ENCODE measurements around the gene F13A1. TPM values are rescaled to one million over a fixed set of nuclear protein-coding genes. Genes with fewer than 3 reads are reported as not detected.

Gene F13A1
- total RNA-seq, 2 donors from 2014 or later, result 19.8 to 27.5 TPM

- intact Hi-C loops (cut with DNase I), result no loop called here
- Histone ChIP-seq H3K9me3 (no peaks in the 10 kb centered on the region), H3K4me3 (no peak overlapping the region), H3K4me1 (no peaks in the 10 kb centered on the region), H3K27ac (no peak overlapping the region), H3K27me3 (no peaks in the 10 kb centered on the region), H3K36me3 (replicated peaks in 1 of 2; ENCODE audit: insufficient read depth in 1 of 2, low read depth in 2 of 2) (no peaks in the 10 kb centered on the region)
- 59 to 63% methylated on average over 3 of the region's 3 CpGs for WGBS, 2 donors
- ATAC-seq (no peak), DNase-seq (peak in 1 of 4 donors; percentile 19)
- TF ChIP-seq, protein P1, sequence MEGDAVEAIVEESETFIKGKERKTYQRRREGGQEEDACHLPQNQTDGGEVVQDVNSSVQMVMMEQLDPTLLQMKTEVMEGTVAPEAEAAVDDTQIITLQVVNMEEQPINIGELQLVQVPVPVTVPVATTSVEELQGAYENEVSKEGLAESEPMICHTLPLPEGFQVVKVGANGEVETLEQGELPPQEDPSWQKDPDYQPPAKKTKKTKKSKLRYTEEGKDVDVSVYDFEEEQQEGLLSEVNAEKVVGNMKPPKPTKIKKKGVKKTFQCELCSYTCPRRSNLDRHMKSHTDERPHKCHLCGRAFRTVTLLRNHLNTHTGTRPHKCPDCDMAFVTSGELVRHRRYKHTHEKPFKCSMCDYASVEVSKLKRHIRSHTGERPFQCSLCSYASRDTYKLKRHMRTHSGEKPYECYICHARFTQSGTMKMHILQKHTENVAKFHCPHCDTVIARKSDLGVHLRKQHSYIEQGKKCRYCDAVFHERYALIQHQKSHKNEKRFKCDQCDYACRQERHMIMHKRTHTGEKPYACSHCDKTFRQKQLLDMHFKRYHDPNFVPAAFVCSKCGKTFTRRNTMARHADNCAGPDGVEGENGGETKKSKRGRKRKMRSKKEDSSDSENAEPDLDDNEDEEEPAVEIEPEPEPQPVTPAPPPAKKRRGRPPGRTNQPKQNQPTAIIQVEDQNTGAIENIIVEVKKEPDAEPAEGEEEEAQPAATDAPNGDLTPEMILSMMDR (IDR thresholded peaks at IDR 0.05), result no peak
- TF ChIP-seq POLR2A (IDR thresholded peaks at IDR 0.05), result no peak
These were observed 8.0 kb upstream of the F13A1 start for GRCh38 chr6:6328451-6328850.

GRCh38 chr6:6323352-6323751, 2.9 kb upstream of the F13A1 start:
- TF ChIP-seq, protein P1 (IDR thresholded peaks at IDR 0.05), result no peak
- no peak for TF ChIP-seq POLR2A (IDR thresholded peaks at IDR 0.05)
- no peak for DNase-seq
- 63 to 74% methylated on average over 5 of the region's 5 CpGs for WGBS, 2 donors
- no peak for ATAC-seq
- Histone ChIP-seq H3K9me3 (no peaks in the 10 kb centered on the region), H3K4me1 (no peaks in the 10 kb centered on the region), H3K27me3 (no peaks in the 10 kb centered on the region), H3K27ac (no peak overlapping the region), H3K36me3 (replicated peaks in 1 of 2; ENCODE audit: insufficient read depth in 1 of 2, low read depth in 2 of 2) (no peaks in the 10 kb centered on the region), H3K4me3 (no peak overlapping the region)
- intact Hi-C loops (cut with DNase I), result no loop called here

- no peaks in the 10 kb centered on the region for H3K36me3 ChIP-seq (replicated peaks in 1 of 2; ENCODE audit: insufficient read depth in 1 of 2, low read depth in 2 of 2)
- no peak overlapping the region for H3K27ac ChIP-seq
- TF ChIP-seq POLR2A (IDR thresholded peaks at IDR 0.05), result no peak
- TF ChIP-seq, protein P1 (IDR thresholded peaks at IDR 0.05), result no peak
- no peak overlapping the region for H3K4me3 ChIP-seq
- DNase-seq, result no peak
- H3K4me1 ChIP-seq, result no peaks in the 10 kb centered on the region
- intact Hi-C loops (cut with DNase I), result no loop called here
- no peaks in the 10 kb centered on the region for H3K9me3 ChIP-seq
- ATAC-seq, result no peak
- 12% methylated on average over 4 of the region's 4 CpGs for WGBS, 2 donors
- H3K27me3 ChIP-seq, result no peaks in the 10 kb centered on the region
These were observed 439 bp upstream of the F13A1 start for GRCh38 chr6:6320901-6321300.

DNA sequence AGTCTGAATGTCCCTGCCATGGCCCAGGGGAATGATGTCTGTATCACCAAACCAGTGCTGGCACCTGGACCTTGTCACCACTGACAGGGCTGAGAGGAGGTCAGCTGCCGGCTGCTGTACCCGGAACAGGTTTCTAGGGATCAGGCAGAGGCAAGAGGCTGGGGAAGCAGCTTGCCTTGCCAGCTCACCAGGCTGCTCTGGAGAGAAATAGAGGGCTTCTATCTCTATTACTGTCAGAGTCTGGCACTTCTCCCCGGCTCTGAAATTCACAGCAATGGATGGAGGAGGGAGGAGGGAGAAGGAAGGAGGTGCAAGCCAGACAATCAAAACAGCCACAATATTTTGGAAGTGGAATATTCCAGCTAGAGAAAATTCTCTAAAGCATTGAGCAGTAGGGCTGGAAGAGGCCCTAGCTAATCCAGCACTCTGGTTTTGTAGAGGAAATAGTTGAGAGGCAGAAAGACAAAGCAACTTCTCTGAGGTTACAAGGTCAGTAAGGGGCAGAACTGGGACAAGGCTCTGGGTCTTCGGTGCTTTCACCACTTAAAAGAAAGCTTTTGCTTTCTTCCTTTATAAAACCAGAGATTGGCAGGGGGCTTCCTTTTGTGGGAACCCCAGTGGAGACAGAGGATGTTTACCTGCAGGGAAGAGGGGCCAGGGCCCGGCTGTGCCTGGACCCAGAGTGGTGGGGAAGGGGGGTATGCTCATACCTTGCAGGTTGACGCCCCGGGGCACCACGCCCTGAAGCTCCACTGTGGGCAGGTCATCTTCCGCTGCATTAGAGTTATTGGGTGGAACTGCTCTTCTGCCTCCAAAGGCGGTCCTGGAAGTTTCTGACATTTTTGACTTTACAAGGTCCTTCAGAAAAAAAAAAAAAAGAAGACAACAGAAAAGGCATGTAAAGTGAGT, 2.4 kb downstream of the F13A1 start:
- Histone ChIP-seq H3K36me3 (replicated peaks in 1 of 2; ENCODE audit: insufficient read depth in 1 of 2, low read depth in 2 of 2) (no peaks in the 10 kb centered on the region), H3K4me3 (no peak overlapping the region), H3K4me1 (no peaks in the 10 kb centered on the region), H3K9me3 (no peaks in the 10 kb centered on the region), H3K27ac (no peak overlapping the region), H3K27me3 (no peaks in the 10 kb centered on the region)
- ATAC-seq (no peak), DNase-seq (no peak)
- 31 to 38% methylated on average over 10 of the region's 10 CpGs for WGBS, 2 donors
- intact Hi-C loops (cut with DNase I), result no loop called here
- TF ChIP-seq, protein P1 (IDR thresholded peaks at IDR 0.05), result no peak
- TF ChIP-seq POLR2A (IDR thresholded peaks at IDR 0.05), result no peak

- ATAC-seq (no peak), DNase-seq (no peak)
- Histone ChIP-seq H3K4me1 (no peaks in the 10 kb centered on the region), H3K4me3 (no peak overlapping the region), H3K36me3 (replicated peaks in 1 of 2; ENCODE audit: insufficient read depth in 1 of 2, low read depth in 2 of 2) (no peaks in the 10 kb centered on the region), H3K27me3 (no peaks in the 10 kb centered on the region), H3K27ac (no peak overlapping the region), H3K9me3 (no peaks in the 10 kb centered on the region)
- 29 to 36% methylated on average over 2 of the region's 2 CpGs for WGBS, 2 donors
- TF ChIP-seq, protein P1 (IDR thresholded peaks at IDR 0.05), result no peak
- no peak for TF ChIP-seq POLR2A (IDR thresholded peaks at IDR 0.05)
- intact Hi-C loops (cut with DNase I), result no loop called here
These were observed 3.1 kb downstream of the F13A1 start for GRCh38 chr6:6317386-6317785.
